WTC11 (cell line): Measurements from ENCODE around the gene FCMR. TPM values are rescaled to one million over a fixed set of nuclear protein-coding genes. Genes with fewer than 3 reads are reported as not detected.

Experiments
- ATAC-seq: fragments of 200-7000 bp; cut with Tn5 transposase; 2 replicates; pipeline ENCODE4 v1.10.0; 2021; ENCODE audit warnings: mild to moderate bottlenecking, moderate library complexity
- CTCF ChIA-PET: fragments of 300-600 bp; sonication (Branson Sonifier 250); formaldehyde crosslinking; loops from one replicate; lab custom pipeline; 2021; ENCODE audit warnings: antibody characterized with exemption; lab: Charles Lee
- POLR2A ChIA-PET: fragments of 350-600 bp; sonication (Branson Sonifier 250); formaldehyde crosslinking; loops from one replicate; lab custom pipeline; 2021; ENCODE audit warnings: antibody characterized with exemption; lab: Charles Lee
- DNase-seq: peaks from one replicate; pipeline ENCODE4 v3.0.0; 2021; ENCODE audit warnings: low spot score
- H3K27ac Mint-ChIP-seq: 2 replicates; pipeline ENCODE4 v1.8.0; 2021; ENCODE audit warnings: mixed read lengths
- H3K27me3 Mint-ChIP-seq: 2 replicates; pipeline ENCODE4 v1.8.0; 2021; ENCODE audit warnings: low read depth, mild to moderate bottlenecking, moderate library complexity, mixed read lengths
- H3K36me3 Mint-ChIP-seq: 2 replicates; pipeline ENCODE4 v1.8.0; 2021; ENCODE audit warnings: mixed read lengths
- H3K4me1 Mint-ChIP-seq: 2 replicates; pipeline ENCODE4 v1.8.0; 2022; ENCODE audit warnings: mixed read lengths
- H3K4me3 Mint-ChIP-seq: 2 replicates; pipeline ENCODE4 v1.8.0; 2021; ENCODE audit warnings: mild to moderate bottlenecking, moderate library complexity, mixed read lengths
- H3K9me3 Mint-ChIP-seq: 2 replicates; pipeline ENCODE4 v1.8.0; 2021; ENCODE audit warnings: mixed read lengths
- AFF4 ChIP-seq: sonication (generic); formaldehyde crosslinking; IDR thresholded peaks from 2 replicates; pipeline ENCODE4 v1.8.1; 2023; ENCODE audit warnings: mild to moderate bottlenecking, missing genetic modification reagents, borderline replicate concordance
- CREM ChIP-seq: sonication (generic); formaldehyde crosslinking; IDR thresholded peaks from 2 replicates; pipeline ENCODE4 v1.8.1; 2022; ENCODE audit warnings: mild to moderate bottlenecking, missing genetic modification reagents, moderate library complexity
- E2F1 ChIP-seq: sonication (generic); formaldehyde crosslinking; IDR thresholded peaks from 2 replicates; pipeline ENCODE4 v1.8.0; 2022; ENCODE audit warnings: mild to moderate bottlenecking, missing genetic modification reagents
- ERG ChIP-seq: fragments of 250-450 bp; sonication (Bioruptor Pico); IDR thresholded peaks from 2 replicates; pipeline ENCODE4 v1.8.0; 2021; ENCODE audit warnings: mild to moderate bottlenecking
- FOXK1 ChIP-seq: sonication (generic); formaldehyde crosslinking; IDR thresholded peaks from 2 replicates; pipeline ENCODE4 v1.8.0; 2022; ENCODE audit warnings: mild to moderate bottlenecking, moderate library complexity, missing genetic modification reagents
- GABPB1 ChIP-seq: sonication (generic); formaldehyde crosslinking; IDR thresholded peaks from 2 replicates; pipeline ENCODE4 v1.8.1; 2023; ENCODE audit warnings: mild to moderate bottlenecking, missing genetic modification reagents
- HMGXB4 ChIP-seq: sonication (generic); formaldehyde crosslinking; IDR thresholded peaks from 2 replicates; pipeline ENCODE4 v1.8.1; 2023; ENCODE audit warnings: mild to moderate bottlenecking, moderate library complexity, missing genetic modification reagents
- KAT7 ChIP-seq: sonication (generic); formaldehyde crosslinking; IDR thresholded peaks from 2 replicates; pipeline ENCODE4 v1.8.1; 2023; ENCODE audit warnings: missing genetic modification reagents, mild to moderate bottlenecking, borderline replicate concordance
- NFATC4 ChIP-seq: fragments of 250-450 bp; sonication (Bioruptor Pico); IDR thresholded peaks from 2 replicates; pipeline ENCODE4 v1.9.0; 2021; ENCODE audit warnings: mild to moderate bottlenecking
- OVOL2 ChIP-seq: fragments of 250-450 bp; sonication (Bioruptor Pico); IDR thresholded peaks from 2 replicates; pipeline ENCODE4 v1.9.0; 2021; ENCODE audit warnings: mild to moderate bottlenecking, borderline replicate concordance
- PRDM15 ChIP-seq: sonication (generic); formaldehyde crosslinking; IDR thresholded peaks from 2 replicates; pipeline ENCODE4 v1.8.0; 2022; ENCODE audit warnings: missing genetic modification reagents
- PRRX2 ChIP-seq: fragments of 250-450 bp; sonication (Bioruptor Pico); IDR thresholded peaks from 2 replicates; pipeline ENCODE4 v1.8.0; 2021; ENCODE audit warnings: mild to moderate bottlenecking
- USF2 ChIP-seq: sonication (generic); formaldehyde crosslinking; IDR thresholded peaks from 2 replicates; pipeline ENCODE4 v1.8.1; 2023; ENCODE audit warnings: mild to moderate bottlenecking, missing genetic modification reagents, moderate library complexity
- ZNF317 ChIP-seq: sonication (generic); formaldehyde crosslinking; IDR thresholded peaks from 2 replicates; pipeline ENCODE4 v1.8.1; 2023; ENCODE audit warnings: low read depth, mild to moderate bottlenecking, moderate library complexity, missing genetic modification reagents, borderline replicate concordance
- ZNF512 ChIP-seq: sonication (generic); formaldehyde crosslinking; IDR thresholded peaks from 2 replicates; pipeline ENCODE4 v1.8.1; 2022; ENCODE audit warnings: missing genetic modification reagents, borderline replicate concordance
- ZNF671 ChIP-seq: fragments of 250-450 bp; sonication (Bioruptor Pico); IDR thresholded peaks from 2 replicates; pipeline ENCODE4 v1.8.0; 2021; ENCODE audit warnings: mild to moderate bottlenecking
- total RNA-seq: library from RNA; stranded (reverse); gene quantifications from 3 replicates; pipeline ENCODE4 v1.2.3, GENCODE V29; 2021

The FCMR gene
- total RNA-seq, 1 experiment from 2014 or later: 1.0 TPM

- no peak for TF ChIP-seq PRDM15
These were observed 10.4 kb upstream of the FCMR start (continued) for GRCh38 chr1:206932177-206932576.

GRCh38 chr1:206931709-206932108 lies 10.0 kb upstream of the FCMR start:
- DNase-seq: peak; percentile 36
- Mint-ChIP-seq H3K27ac (no peak overlapping the region), H3K27me3 (no peaks in the 10 kb centered on the region; the same call in 1 of the 2 replicates), H3K4me1 (peaks cover 2% of the 10 kb centered on the region; the same call in 1 of the 2 replicates), H3K36me3 (no peaks in the 10 kb centered on the region), H3K9me3 (no peaks in the 10 kb centered on the region), H3K4me3 (no peak overlapping the region)
- ChIA-PET POLR2A (no interaction called here), CTCF (interaction anchor here (0.6 to 4.1 kb wide), 22 partner anchors 10 to 375 kb away, joined by 3 to 53 read pairs (median 4); partner anchors contain the start of genes DYRK3, FCMR and PIGR)
- no peak for TF ChIP-seq ZNF512
- TF ChIP-seq NFATC4 (CRISPR knock-in tag): no peak
- no peak for TF ChIP-seq GABPB1 (CRISPR knock-in tag)
- TF ChIP-seq ERG: no peak
- no peak for TF ChIP-seq OVOL2 (CRISPR knock-in tag)
- TF ChIP-seq PRRX2: no peak
- no peak for TF ChIP-seq E2F1 (CRISPR knock-in tag)
- no peak for TF ChIP-seq HMGXB4 (CRISPR knock-in tag)
- no peak for TF ChIP-seq ZNF317 (CRISPR knock-in tag)
- TF ChIP-seq KAT7 (CRISPR knock-in tag): no peak
- no peak for TF ChIP-seq FOXK1 (CRISPR knock-in tag)
- no peak for TF ChIP-seq AFF4 (CRISPR knock-in tag)
- no peak for TF ChIP-seq CREM
- no peak for TF ChIP-seq USF2 (CRISPR knock-in tag)
- TF ChIP-seq ZNF671 (CRISPR knock-in tag): no peak
- ATAC-seq: peak; percentile 74
